Retinal pigment epithelial cell (primary cell): ENCODE measurements around the gene TAGLN2.

ENCODE experiments used
- DNase-seq: peaks from one replicate; pipeline ENCODE4 v3.0.0-alpha.2; 2010; ENCODE audit warnings: low read depth
- H3K4me3 ChIP-seq: 2 replicates; pipeline ENCODE4 v1.5.1; 2011; ENCODE audit warnings: mild to moderate bottlenecking, low read length, control low read depth, moderate library complexity
- TF ChIP-seq, protein P1 (sequence below): conservative IDR thresholded peaks from 2 replicates; pipeline ENCODE4 v1.5.1; 2011; ENCODE audit warnings: low read depth, low read length, control low read depth, inconsistent platforms

Gene TAGLN2

DNA sequence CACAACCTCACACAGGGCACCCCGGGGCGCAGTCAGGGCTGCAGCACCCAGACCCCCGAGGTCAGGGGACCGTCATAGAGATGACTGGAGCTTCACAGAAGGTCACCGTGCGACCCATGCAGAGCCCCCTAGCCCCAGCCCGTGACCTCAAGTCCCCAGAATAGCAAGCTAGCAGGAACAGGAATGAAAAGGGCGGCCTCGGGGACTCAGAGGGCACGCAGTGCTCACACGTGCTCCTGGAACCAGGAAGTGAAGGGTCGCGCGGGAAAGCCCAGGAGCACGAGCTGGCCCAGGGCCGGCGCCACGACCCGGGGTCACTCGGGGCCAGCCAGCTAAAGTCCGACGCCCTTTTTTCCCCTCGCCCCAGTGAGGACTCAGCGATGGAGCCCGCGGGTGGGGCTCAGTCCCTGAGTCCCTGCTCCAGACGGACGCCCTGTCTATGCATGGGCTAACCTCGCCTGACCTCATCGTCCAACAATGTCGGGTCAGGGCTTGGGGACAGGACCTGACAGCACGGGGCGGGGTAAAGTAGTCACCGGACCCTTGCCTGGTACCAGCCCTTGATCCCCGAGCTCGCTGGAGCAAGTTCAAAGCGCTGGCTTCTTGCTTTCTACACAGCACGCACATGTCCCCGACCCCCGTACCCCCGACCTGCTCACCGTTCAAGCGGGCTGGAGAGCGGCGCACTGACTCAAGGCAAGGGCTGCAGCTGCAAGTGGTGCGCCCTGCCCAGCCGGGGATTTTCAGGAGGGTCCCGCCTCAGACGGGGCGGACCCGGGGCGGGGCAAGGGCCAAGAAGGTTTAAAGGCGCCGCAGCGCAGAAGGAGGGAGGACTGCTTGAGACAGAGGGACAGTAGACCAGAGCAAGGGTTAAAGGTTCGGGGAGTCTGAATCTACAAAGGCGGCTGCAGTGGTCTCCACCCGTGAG lies at the start of gene TAGLN2:
Gene TAGLN2, minus strand, starts transcription at position 717 of the 928 bp plus-strand sequence. CDS start 4,998 bp downstream, outside the sequence.
- DNase-seq = no peak
- peak within 1 kb of the TSS; percentile 97 for H3K4me3 ChIP-seq
- TF ChIP-seq, protein P1, sequence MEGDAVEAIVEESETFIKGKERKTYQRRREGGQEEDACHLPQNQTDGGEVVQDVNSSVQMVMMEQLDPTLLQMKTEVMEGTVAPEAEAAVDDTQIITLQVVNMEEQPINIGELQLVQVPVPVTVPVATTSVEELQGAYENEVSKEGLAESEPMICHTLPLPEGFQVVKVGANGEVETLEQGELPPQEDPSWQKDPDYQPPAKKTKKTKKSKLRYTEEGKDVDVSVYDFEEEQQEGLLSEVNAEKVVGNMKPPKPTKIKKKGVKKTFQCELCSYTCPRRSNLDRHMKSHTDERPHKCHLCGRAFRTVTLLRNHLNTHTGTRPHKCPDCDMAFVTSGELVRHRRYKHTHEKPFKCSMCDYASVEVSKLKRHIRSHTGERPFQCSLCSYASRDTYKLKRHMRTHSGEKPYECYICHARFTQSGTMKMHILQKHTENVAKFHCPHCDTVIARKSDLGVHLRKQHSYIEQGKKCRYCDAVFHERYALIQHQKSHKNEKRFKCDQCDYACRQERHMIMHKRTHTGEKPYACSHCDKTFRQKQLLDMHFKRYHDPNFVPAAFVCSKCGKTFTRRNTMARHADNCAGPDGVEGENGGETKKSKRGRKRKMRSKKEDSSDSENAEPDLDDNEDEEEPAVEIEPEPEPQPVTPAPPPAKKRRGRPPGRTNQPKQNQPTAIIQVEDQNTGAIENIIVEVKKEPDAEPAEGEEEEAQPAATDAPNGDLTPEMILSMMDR = no peak

DNA sequence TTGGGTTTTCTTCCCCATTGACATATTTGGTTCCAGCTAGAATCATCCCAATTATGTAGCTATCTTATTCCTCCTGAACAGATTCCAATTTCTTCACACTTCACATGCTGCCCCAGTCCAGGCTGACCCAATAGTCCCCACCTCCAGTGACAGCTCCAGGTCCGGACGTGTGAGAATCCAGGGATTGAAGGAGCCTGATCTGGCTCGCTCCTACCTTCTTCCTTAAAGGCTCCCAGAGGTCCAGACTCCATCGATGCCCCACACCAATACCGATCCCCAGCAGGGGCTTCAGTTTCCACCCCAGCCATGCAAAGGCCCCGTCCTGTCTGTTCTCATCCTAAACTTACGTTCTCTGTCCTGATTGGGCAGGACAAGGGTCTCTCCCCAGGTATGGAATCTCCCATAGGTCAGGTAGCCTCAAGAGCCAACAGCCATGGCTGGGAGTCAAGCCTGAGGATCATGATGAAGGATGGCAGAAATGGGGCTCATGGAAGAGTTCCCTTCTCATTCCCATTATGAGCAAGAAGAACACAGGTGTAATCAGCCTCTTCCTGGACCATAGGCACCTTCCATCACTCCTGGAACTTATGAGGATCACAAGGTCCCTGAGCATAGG lies 49.2 kb upstream of the TAGLN2 start:
- TF ChIP-seq, protein P1 = no peak
- DNase-seq = no peak
- H3K4me3 ChIP-seq = no peak overlapping the region

DNA sequence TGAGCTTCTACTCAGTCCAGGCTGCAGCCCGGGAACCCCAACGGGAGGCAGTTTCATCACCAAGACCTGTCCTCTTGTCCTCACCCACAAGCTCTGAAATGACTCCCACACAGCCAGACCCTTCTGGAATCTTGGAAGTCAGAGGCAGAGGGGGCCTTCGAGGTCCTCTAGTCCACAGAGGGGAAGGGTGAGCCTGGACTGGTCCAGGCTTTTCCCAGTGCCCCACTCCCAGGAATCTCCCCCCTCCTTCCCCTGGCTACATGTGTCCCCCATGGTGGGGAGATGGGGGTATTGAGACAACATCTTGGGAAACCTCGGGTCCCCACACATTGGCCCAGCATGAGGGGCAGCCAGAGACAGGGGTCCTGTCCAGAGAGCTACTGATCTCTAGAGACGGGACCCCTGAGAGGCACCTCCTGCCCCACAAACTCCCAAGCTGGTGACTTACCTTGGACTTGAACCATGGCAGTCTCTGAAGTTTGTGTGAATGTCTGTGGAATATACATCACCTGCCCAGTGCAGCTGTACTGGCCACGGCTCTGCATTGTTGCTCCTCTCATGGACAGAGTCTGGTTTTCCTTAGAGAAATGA lies 48.1 kb upstream of the TAGLN2 start:
- H3K4me3 ChIP-seq = no peak overlapping the region
- no peak for DNase-seq
- TF ChIP-seq, protein P1 = no peak

DNA sequence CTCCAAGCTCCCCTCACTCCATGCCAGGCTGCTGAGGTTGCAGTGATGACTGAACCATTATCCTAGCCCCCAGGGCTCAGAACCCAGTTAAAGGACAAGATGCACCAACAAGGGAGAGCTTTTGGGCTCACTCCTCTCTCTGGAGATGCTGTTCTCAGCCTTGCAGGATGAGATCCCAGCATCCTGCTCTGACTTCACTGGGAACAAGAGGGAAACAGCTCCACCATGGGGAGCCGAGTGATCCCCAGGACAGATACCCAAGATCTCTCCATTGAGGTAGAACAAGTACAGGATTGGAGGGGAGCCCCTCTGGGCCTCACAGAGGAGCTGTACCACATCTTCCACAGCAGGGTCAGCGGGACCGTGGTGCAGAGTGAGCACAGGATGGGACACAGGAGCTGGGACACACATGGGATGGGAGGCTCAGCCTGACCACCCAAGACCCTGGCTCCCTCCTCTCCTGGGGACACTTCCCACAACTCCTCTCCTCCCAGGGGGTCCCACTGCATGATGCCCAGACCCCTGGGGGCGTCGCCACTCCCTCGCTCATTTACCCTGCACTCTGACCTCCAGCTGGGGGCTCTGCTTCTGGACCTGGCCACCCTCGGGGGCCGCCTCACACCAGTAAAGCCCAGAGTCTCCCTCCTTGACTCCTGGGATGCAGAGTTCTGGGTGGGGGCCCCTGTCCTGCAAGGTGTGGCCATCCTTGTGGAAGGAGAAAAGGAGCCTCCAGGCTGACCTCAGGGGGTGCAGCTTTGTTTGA lies 47.3 kb upstream of the TAGLN2 start:
- no peak for DNase-seq
- H3K4me3 ChIP-seq = no peak overlapping the region
- TF ChIP-seq, protein P1 = no peak

DNA sequence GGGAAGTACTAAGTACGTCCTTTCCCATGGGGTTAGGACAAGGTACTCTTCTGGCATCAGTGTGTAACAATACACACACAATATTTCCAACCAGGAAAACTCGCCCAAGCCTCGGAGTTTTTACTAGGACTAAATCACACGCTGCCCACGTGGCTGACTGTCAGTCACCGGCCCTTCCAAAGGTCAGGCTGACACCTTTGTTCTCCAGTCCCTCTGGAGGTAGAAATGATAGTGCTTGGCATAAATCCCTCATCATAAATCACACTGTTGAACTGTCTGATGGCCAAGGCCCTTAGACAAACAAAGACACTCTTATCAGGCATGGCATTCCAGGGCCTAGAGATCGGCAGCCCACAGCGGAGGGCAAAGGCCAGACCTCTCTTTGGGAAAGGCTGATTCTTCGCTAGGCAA lies 45.6 kb upstream of the TAGLN2 start:
- no peak for DNase-seq
- TF ChIP-seq, protein P1 = no peak
- H3K4me3 ChIP-seq = no peak overlapping the region

DNA sequence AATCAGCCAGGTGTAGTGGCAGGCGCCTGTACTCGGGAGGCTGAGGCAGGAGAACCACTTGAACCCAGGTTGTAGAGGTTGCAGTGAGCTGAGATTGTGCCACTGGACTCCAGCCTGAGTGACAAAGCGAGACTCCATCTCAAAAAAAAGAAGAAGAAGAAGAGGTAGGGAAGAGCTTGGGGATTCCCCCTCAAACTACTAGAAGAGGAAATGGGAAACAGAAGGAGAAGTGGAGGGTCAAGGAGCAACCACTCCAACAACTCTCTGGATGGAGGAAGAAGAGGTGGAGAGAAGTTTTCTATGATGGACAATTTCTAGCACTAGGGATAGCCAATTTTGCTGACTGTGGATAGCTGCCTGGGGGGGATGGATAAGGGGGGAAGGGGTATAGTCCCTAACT lies 43.6 kb upstream of the TAGLN2 start:
- TF ChIP-seq, protein P1 = no peak
- no peak for DNase-seq
- H3K4me3 ChIP-seq = no peak overlapping the region
